ENCODE data around the gene GCM1.

DNA sequence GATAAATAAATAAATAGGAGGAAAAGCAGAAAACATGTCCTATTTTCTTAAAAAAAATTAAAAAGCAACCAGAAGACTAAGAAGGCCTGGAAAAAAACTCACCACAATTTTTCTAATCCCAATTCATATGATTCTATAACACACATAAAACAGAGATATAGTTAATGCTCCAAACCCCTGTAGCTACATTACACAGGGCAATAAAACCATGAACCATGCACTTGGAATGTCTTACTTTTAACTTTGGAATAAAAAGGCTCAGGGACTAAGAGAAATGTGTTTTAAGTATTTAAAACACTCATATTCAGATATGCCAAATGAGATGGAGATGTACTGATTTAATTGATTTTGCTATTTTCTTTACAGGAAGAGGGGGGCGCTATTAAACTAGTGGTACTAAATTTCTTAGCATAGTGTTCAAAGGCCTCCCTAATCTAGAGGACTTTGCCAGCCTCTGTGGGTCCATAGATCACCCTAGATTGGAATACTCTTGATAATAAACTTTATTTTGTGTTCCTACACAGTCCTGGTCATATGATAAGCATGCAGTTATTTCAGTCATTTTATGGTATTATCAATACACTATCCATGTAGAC is 30.3 kb upstream of the GCM1 start:
- TF ChIP-seq CTCF (IDR thresholded peaks at IDR 0.05) (no peak), REST (IDR thresholded peaks at IDR 0.05; ENCODE audit: insufficient read depth in 1 of 2, low read depth in 2 of 2, low read length in 1 of 2) (no peak), POLR2AphosphoS5 (IDR thresholded peaks at IDR 0.05; ENCODE audit: low read depth, low read length) (no peak)

Data from Panc1 (cell line).